ENCODE results near the gene CHRNA1.

DNA sequence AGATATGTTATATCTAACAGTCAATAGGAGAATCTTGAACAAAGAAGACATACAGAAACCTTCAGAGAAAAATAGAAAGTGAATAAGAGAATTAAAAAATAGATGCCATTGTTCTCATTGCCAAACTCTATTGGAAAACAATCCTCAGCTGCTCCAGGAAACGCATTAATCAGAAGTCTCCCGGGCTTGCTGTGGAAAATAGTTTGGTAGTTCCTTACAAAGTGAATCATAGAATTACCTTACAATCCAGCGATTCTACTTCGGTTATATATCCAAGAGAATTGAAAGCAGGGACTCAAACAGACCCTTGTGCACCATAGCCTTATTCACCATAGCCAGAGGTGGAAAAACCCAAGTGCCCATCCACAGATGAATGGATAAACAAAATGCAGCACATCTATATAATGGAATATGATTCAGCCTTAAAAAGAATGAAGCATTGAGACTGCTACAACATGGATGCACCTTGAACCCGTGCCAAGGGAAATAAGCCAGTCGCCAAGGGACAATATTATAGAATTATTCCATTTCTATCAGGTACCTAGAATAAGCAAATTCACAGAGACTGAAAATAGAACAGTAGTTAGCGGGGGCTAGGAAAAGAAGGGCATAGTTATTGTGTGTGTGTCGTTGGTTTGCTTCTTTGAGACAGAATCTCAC lies 21.9 kb upstream of the CHRNA1 start:
- TF ChIP-seq POLR2AphosphoS5 (IDR thresholded peaks at IDR 0.05) = no peak
- no peak for TF ChIP-seq CTCF (IDR thresholded peaks at IDR 0.05)
- no peak for TF ChIP-seq POLR2A (IDR thresholded peaks at IDR 0.05)
